Uterus (tissue), 2 donors: ENCODE data around the gene DAPK2.

Experiments used
- CTCF ChIP-seq, 4 experiments: fragments of 200-600 bp in 2 of 4; fragments of 450-650 bp in 2 of 4; sonication (generic) in 2 of 4; IDR thresholded peaks; one replicate each; pipeline ENCODE4 v1.5.1; 2016 to 2019; ENCODE audit warnings: antibody characterized with exemption in 4 of 4, mild to moderate bottlenecking in 2 of 4, moderate library complexity in 1 of 4
- POLR2A ChIP-seq, 2 donors: fragments of 450-650 bp; IDR thresholded peaks; one replicate each; pipeline ENCODE4 v1.6.1; 2016; ENCODE audit warnings: antibody characterized with exemption in 2 of 2, mild to moderate bottlenecking in 1 of 2, moderate library complexity in 1 of 2

- no peak for TF ChIP-seq CTCF (IDR thresholded peaks at IDR 0.05)
- no peak for TF ChIP-seq POLR2A (IDR thresholded peaks at IDR 0.05)
These were observed 60.8 kb downstream of the DAPK2 start for GRCh38 chr15:63985221-63986184.
